WTC11 (cell line): ENCODE data around the gene ENO3. TPM values are rescaled to one million over a fixed set of nuclear protein-coding genes. Genes with fewer than 3 reads are reported as not detected.

ENCODE experiments used
- ATAC-seq: fragments of 200-7000 bp; cut with Tn5 transposase; 2 replicates; pipeline ENCODE4 v1.10.0; 2021; ENCODE audit warnings: mild to moderate bottlenecking, moderate library complexity
- CTCF ChIA-PET: fragments of 300-600 bp; sonication (Branson Sonifier 250); formaldehyde crosslinking; loops from one replicate; lab custom pipeline; 2021; ENCODE audit warnings: antibody characterized with exemption; lab: Charles Lee
- POLR2A ChIA-PET: fragments of 350-600 bp; sonication (Branson Sonifier 250); formaldehyde crosslinking; loops from one replicate; lab custom pipeline; 2021; ENCODE audit warnings: antibody characterized with exemption; lab: Charles Lee
- DNase-seq: peaks from one replicate; pipeline ENCODE4 v3.0.0; 2021; ENCODE audit warnings: low spot score
- H3K27ac Mint-ChIP-seq: 2 replicates; pipeline ENCODE4 v1.8.0; 2021; ENCODE audit warnings: mixed read lengths
- H3K27me3 Mint-ChIP-seq: 2 replicates; pipeline ENCODE4 v1.8.0; 2021; ENCODE audit warnings: low read depth, mild to moderate bottlenecking, moderate library complexity, mixed read lengths
- H3K36me3 Mint-ChIP-seq: 2 replicates; pipeline ENCODE4 v1.8.0; 2021; ENCODE audit warnings: mixed read lengths
- H3K4me1 Mint-ChIP-seq: 2 replicates; pipeline ENCODE4 v1.8.0; 2022; ENCODE audit warnings: mixed read lengths
- H3K4me3 Mint-ChIP-seq: 2 replicates; pipeline ENCODE4 v1.8.0; 2021; ENCODE audit warnings: mild to moderate bottlenecking, moderate library complexity, mixed read lengths
- H3K9me3 Mint-ChIP-seq: 2 replicates; pipeline ENCODE4 v1.8.0; 2021; ENCODE audit warnings: mixed read lengths
- ARID4B ChIP-seq: sonication (generic); formaldehyde crosslinking; IDR thresholded peaks from 2 replicates; pipeline ENCODE4 v1.8.0; 2023; ENCODE audit warnings: missing genetic modification reagents, mild to moderate bottlenecking, borderline replicate concordance
- CBFB ChIP-seq: sonication (generic); formaldehyde crosslinking; IDR thresholded peaks from 2 replicates; pipeline ENCODE4 v1.8.1; 2022; ENCODE audit warnings: mild to moderate bottlenecking, low read depth, missing genetic modification reagents
- ELF4 ChIP-seq: sonication (generic); formaldehyde crosslinking; IDR thresholded peaks from 2 replicates; pipeline ENCODE4 v1.8.1; 2022; ENCODE audit warnings: low read depth, mild to moderate bottlenecking, moderate library complexity, missing genetic modification reagents
- FOXP4 ChIP-seq: sonication (generic); formaldehyde crosslinking; IDR thresholded peaks from 2 replicates; pipeline ENCODE4 v1.8.0; 2022; ENCODE audit warnings: mild to moderate bottlenecking, missing genetic modification reagents
- JUN ChIP-seq: sonication (generic); formaldehyde crosslinking; IDR thresholded peaks from 2 replicates; pipeline ENCODE4 v1.8.0; 2023; ENCODE audit warnings: mild to moderate bottlenecking, missing genetic modification reagents
- MAX ChIP-seq: sonication (generic); formaldehyde crosslinking; IDR thresholded peaks from 2 replicates; pipeline ENCODE4 v1.8.0; 2022; ENCODE audit warnings: mild to moderate bottlenecking, missing genetic modification reagents
- NFATC4 ChIP-seq: fragments of 250-450 bp; sonication (Bioruptor Pico); IDR thresholded peaks from 2 replicates; pipeline ENCODE4 v1.9.0; 2021; ENCODE audit warnings: mild to moderate bottlenecking
- TP53 ChIP-seq: sonication (generic); formaldehyde crosslinking; IDR thresholded peaks from 2 replicates; pipeline ENCODE4 v1.8.1; 2023; ENCODE audit warnings: mild to moderate bottlenecking, missing genetic modification reagents
- USF1 ChIP-seq: sonication (generic); formaldehyde crosslinking; IDR thresholded peaks from 2 replicates; pipeline ENCODE4 v1.8.0; 2022; ENCODE audit warnings: mild to moderate bottlenecking, missing genetic modification reagents
- ZNF263 ChIP-seq: sonication (generic); formaldehyde crosslinking; IDR thresholded peaks from 2 replicates; pipeline ENCODE4 v1.8.1; 2022; ENCODE audit warnings: low read depth, mild to moderate bottlenecking, moderate library complexity, missing genetic modification reagents
- ZNF425 ChIP-seq: fragments of 250-450 bp; sonication (Bioruptor Pico); conservative IDR thresholded peaks from 2 replicates; pipeline ENCODE4 v1.9.0; 2021; ENCODE audit warnings: mild to moderate bottlenecking
- ZNF532 ChIP-seq: fragments of 250-450 bp; sonication (Bioruptor Pico); IDR thresholded peaks from 2 replicates; pipeline ENCODE4 v1.9.0; 2021; ENCODE audit warnings: mild to moderate bottlenecking, borderline replicate concordance
- ZNF671 ChIP-seq: fragments of 250-450 bp; sonication (Bioruptor Pico); IDR thresholded peaks from 2 replicates; pipeline ENCODE4 v1.8.0; 2021; ENCODE audit warnings: mild to moderate bottlenecking
- total RNA-seq: library from RNA; stranded (reverse); gene quantifications from 3 replicates; pipeline ENCODE4 v1.2.3, GENCODE V29; 2021

The ENO3 gene
- total RNA-seq, 1 experiment from 2014 or later, result 30.9 TPM

GRCh38 chr17:4987767-4988567 is 37.0 kb downstream of the ENO3 start:
- 0 out of 2 replicates have a peak, but pooled peaks have one; percentile 11 for TF ChIP-seq MAX (CRISPR knock-in tag)
- no peak for TF ChIP-seq ZNF425 (CRISPR knock-in tag)
- TF ChIP-seq NFATC4 (CRISPR knock-in tag), result no peak
- ChIA-PET CTCF (interaction anchor here (0.9 to 4.0 kb wide), 14 partner anchors 10 to 83 kb away, joined by 3 to 27 read pairs (median 5); partner anchors contain the start of genes INCA1, KIF1C, RNF167 and SLC25A11), POLR2A (interaction anchor here (2.2 to 3.0 kb wide), 2 partner anchors 9 to 20 kb away, joined by 10 to 12 read pairs; partner anchors contain the start of genes INCA1, KIF1C and SPAG7)
- Mint-ChIP-seq H3K27me3 (peaks cover 45% of the 10 kb centered on the region), H3K4me3 (peak overlapping the region; percentile 77), H3K4me1 (peaks cover 25% of the 10 kb centered on the region), H3K36me3 (no peaks in the 10 kb centered on the region), H3K9me3 (no peaks in the 10 kb centered on the region), H3K27ac (no peak overlapping the region)
- ATAC-seq, result no peak
- no peak for DNase-seq

GRCh38 chr17:4994081-4994595 is 43.2 kb downstream of the ENO3 start:
- DNase-seq (no peak), ATAC-seq (no peak)
- no peaks in the 10 kb centered on the region for H3K9me3 Mint-ChIP-seq
- no peak overlapping the region for H3K27ac Mint-ChIP-seq
- TF ChIP-seq ZNF263, result no peak
- peaks cover 43% of the 10 kb centered on the region for H3K27me3 Mint-ChIP-seq
- ChIA-PET POLR2A (no interaction called here), CTCF (no interaction called here)
- H3K4me1 Mint-ChIP-seq, result peaks cover 8% of the 10 kb centered on the region
- H3K36me3 Mint-ChIP-seq, result no peaks in the 10 kb centered on the region
- H3K4me3 Mint-ChIP-seq, result no peak overlapping the region

- Mint-ChIP-seq H3K27me3 (peaks cover 28% of the 10 kb centered on the region), H3K27ac (peak within 1 kb of the TSS; percentile 57; the same call in 1 of the 2 replicates), H3K4me1 (peaks cover 16% of the 10 kb centered on the region), H3K4me3 (peak within 1 kb of the TSS; percentile 87), H3K36me3 (peaks cover 18% of the 10 kb centered on the region), H3K9me3 (no peaks in the 10 kb centered on the region)
- POLR2A ChIA-PET, result interaction anchor here (0.5 to 2.0 kb wide), 4 partner anchors 10 to 107 kb away, joined by 3 to 12 read pairs (median 7); partner anchors contain the start of genes CAMTA2, RNF167, SLC25A11 and SPAG7
- CTCF ChIA-PET, result interaction anchor here (0.9 to 2.3 kb wide), 11 partner anchors 9 to 88 kb away, joined by 3 to 17 read pairs (median 5); partner anchors contain the start of genes CAMTA2, ENO3 and SPAG7
- ATAC-seq, result peak; percentile 85
- DNase-seq, result peak; percentile 94
- TF ChIP-seq CBFB (no peak; the same call in 1 of the 2 replicates), ELF4 (no peak), JUN (no peak), ZNF532 (no peak), FOXP4 (CRISPR knock-in tag) (0 out of 2 replicates have a peak, but pooled peaks have one; percentile 15), ARID4B (no peak; the same call in 1 of the 2 replicates), TP53 (CRISPR knock-in tag) (peak; percentile 36; the same call in 1 of the 2 replicates), ZNF671 (CRISPR knock-in tag) (no peak), USF1 (CRISPR knock-in tag) (no peak)
Measured at GRCh38 chr17:4997302-4998026, 46.5 kb downstream of the ENO3 start, which contains the start of the genes INCA1 and KIF1C. TSS of gene INCA1 (minus strand) at chr17:4997522. CDS start at chr17:4994437, 3,085 bp downstream. TSS of gene KIF1C (plus strand) at chr17:4997950. CDS start at chr17:5000247, 2,297 bp downstream.
